GM13976 (cell line): ENCODE data around the gene EME2.

Experiments used
- DNase-seq: peaks from one replicate; pipeline ENCODE4 v3.0.0; 2012; ENCODE audit warnings: low spot score
- CTCF ChIP-seq: IDR thresholded peaks from 2 replicates; pipeline ENCODE4 v1.5.1; 2012; ENCODE audit warnings: borderline replicate concordance, mild to moderate bottlenecking; ENCODE audit not compliant: insufficient read depth; ENCODE audit errors: extremely low read depth, missing control alignments, control extremely low read depth
- in situ Hi-C: fragments of 300-500 bp; cut with MboI; formaldehyde crosslinking; loops from one replicate; pipeline ENCODE4 v1.12.0; 2022; ENCODE audit warnings: low sequenced_read_pairs, mixed read lengths, inconsistent platforms; ENCODE audit not compliant: unreplicated experiment

EME2 gene

GRCh38 chr16:1817716-1818115 lies 45.1 kb downstream of the EME2 start:
- TF ChIP-seq CTCF, result no peak
- in situ Hi-C loops, result no loop called here

GRCh38 chr16:1818204-1818872 lies 45.7 kb downstream of the EME2 start:
- in situ Hi-C loops, result no loop called here
- DNase-seq, result no peak
- TF ChIP-seq CTCF, result no peak

More at GRCh38 chr16:1817716-1818115, 45.1 kb downstream of the EME2 start:
- DNase-seq, result no peak

GRCh38 chr16:1818873-1819525 lies 46.4 kb downstream of the EME2 start:
- TF ChIP-seq CTCF, result no peak
- in situ Hi-C loops, result no loop called here
- no peak for DNase-seq

- no peak for TF ChIP-seq CTCF
- in situ Hi-C loops, result no loop called here
- DNase-seq, result no peak
These were observed 47.0 kb downstream of the EME2 start for GRCh38 chr16:1819611-1820010.

GRCh38 chr16:1820096-1820945 lies 47.7 kb downstream of the EME2 start:
- in situ Hi-C loops, result no loop called here
- DNase-seq, result no peak
- TF ChIP-seq CTCF, result no peak

- in situ Hi-C loops, result no loop called here
- TF ChIP-seq CTCF, result no peak
- no peak for DNase-seq
These were observed 48.3 kb downstream of the EME2 start for GRCh38 chr16:1820946-1821290.
